SK-N-SH treated with all-trans-retinoic acid at 6 μM for 48 hours (cell line): ENCODE measurements around the gene YOD1.

Experiments
- ATAC-seq: fragments of 200-7000 bp; cut with Tn5 transposase; 3 replicates; pipeline ENCODE4 v1.9.1; 2020; ENCODE audit warnings: mild to moderate bottlenecking, moderate library complexity
- ARNTL ChIP-seq: fragments of 450-650 bp; formaldehyde crosslinking; IDR thresholded peaks from 2 replicates; pipeline ENCODE4 v1.5.0; 2020; ENCODE audit warnings: low read depth, mild to moderate bottlenecking, moderate library complexity, borderline replicate concordance
- BACH2 ChIP-seq: fragments of 250-450 bp; sonication (Bioruptor Pico); IDR thresholded peaks from 2 replicates; pipeline ENCODE4 v1.9.0; 2021; ENCODE audit warnings: mild to moderate bottlenecking, borderline replicate concordance
- CREB5 ChIP-seq: fragments of 250-450 bp; sonication (Bioruptor Pico); IDR thresholded peaks from 2 replicates; pipeline ENCODE4 v1.5.1; 2020; ENCODE audit warnings: low read depth, mild to moderate bottlenecking, moderate library complexity
- CSDC2 ChIP-seq: fragments of 250-450 bp; sonication (Bioruptor Pico); IDR thresholded peaks from 2 replicates; pipeline ENCODE4 v1.5.0; 2020; ENCODE audit warnings: mild to moderate bottlenecking, moderate library complexity
- CSRNP3 ChIP-seq: fragments of 250-450 bp; sonication (Bioruptor Pico); IDR thresholded peaks from 2 replicates; pipeline ENCODE4 v1.5.1; 2021; ENCODE audit warnings: mild to moderate bottlenecking, moderate library complexity
- ESRRG ChIP-seq: fragments of 250-450 bp; sonication (Bioruptor Pico); IDR thresholded peaks from 2 replicates; pipeline ENCODE4 v1.6.1; 2021; ENCODE audit warnings: mild to moderate bottlenecking
- ISL1 ChIP-seq: fragments of 250-450 bp; sonication (Bioruptor Pico); IDR thresholded peaks from 2 replicates; pipeline ENCODE4 v2.1.2; 2022; ENCODE audit warnings: mild to moderate bottlenecking, moderate library complexity
- OSR1 ChIP-seq: fragments of 250-450 bp; sonication (Bioruptor Pico); IDR thresholded peaks from 2 replicates; pipeline ENCODE4 v1.8.0; 2022; ENCODE audit warnings: moderate library complexity, mild to moderate bottlenecking, inconsistent platforms
- PATZ1 ChIP-seq: fragments of 250-450 bp; sonication (Bioruptor Pico); IDR thresholded peaks from 2 replicates; pipeline ENCODE4 v1.8.0; 2020; ENCODE audit warnings: mild to moderate bottlenecking, moderate library complexity, borderline replicate concordance
- POU6F1 ChIP-seq: fragments of 250-450 bp; sonication (Bioruptor Pico); IDR thresholded peaks from 2 replicates; pipeline ENCODE4 v1.8.0; 2021; ENCODE audit warnings: low read depth, mild to moderate bottlenecking, moderate library complexity, borderline replicate concordance
- PPARA ChIP-seq: fragments of 250-450 bp; sonication (Bioruptor Pico); IDR thresholded peaks from 2 replicates; pipeline ENCODE4 v1.5.0; 2020; ENCODE audit warnings: mild to moderate bottlenecking, borderline replicate concordance
- RARB ChIP-seq: fragments of 250-450 bp; sonication (Bioruptor Pico); IDR thresholded peaks from 2 replicates; pipeline ENCODE4 v1.8.0; 2021; ENCODE audit warnings: mild to moderate bottlenecking, moderate library complexity
- SNAI2 ChIP-seq: fragments of 250-450 bp; sonication (Bioruptor Pico); IDR thresholded peaks from 2 replicates; pipeline ENCODE4 v1.5.0; 2020; ENCODE audit warnings: mild to moderate bottlenecking, moderate library complexity
- TCF4 ChIP-seq: fragments of 250-450 bp; sonication (Bioruptor Pico); IDR thresholded peaks from 2 replicates; pipeline ENCODE4 v1.8.0; 2021; ENCODE audit warnings: mild to moderate bottlenecking, moderate library complexity, borderline replicate concordance
- TOX ChIP-seq: fragments of 250-450 bp; sonication (Bioruptor Pico); IDR thresholded peaks from 2 replicates; pipeline ENCODE4 v1.8.0; 2021; ENCODE audit warnings: mild to moderate bottlenecking, moderate library complexity, borderline replicate concordance
- TSHZ2 ChIP-seq: fragments of 250-450 bp; sonication (Bioruptor Pico); IDR thresholded peaks from 2 replicates; pipeline ENCODE4 v1.5.0; 2020; ENCODE audit warnings: mild to moderate bottlenecking, moderate library complexity
- ZC3H10 ChIP-seq: fragments of 250-450 bp; sonication (Bioruptor Pico); IDR thresholded peaks from 2 replicates; pipeline ENCODE4 v1.5.1; 2021; ENCODE audit warnings: mild to moderate bottlenecking, moderate library complexity
- ZFP3 ChIP-seq: fragments of 250-450 bp; sonication (Bioruptor Pico); IDR thresholded peaks from 2 replicates; pipeline ENCODE4 v1.5.0; 2020; ENCODE audit warnings: mild to moderate bottlenecking, moderate library complexity
- ZFP30 ChIP-seq: fragments of 450-650 bp; formaldehyde crosslinking; IDR thresholded peaks from 2 replicates; pipeline ENCODE4 v1.5.0; 2022; ENCODE audit warnings: mild to moderate bottlenecking, moderate library complexity
- ZNF70 ChIP-seq: fragments of 450-650 bp; formaldehyde crosslinking; IDR thresholded peaks from 2 replicates; pipeline ENCODE4 v1.5.0; 2020; ENCODE audit warnings: mild to moderate bottlenecking, moderate library complexity
- ZNF8 ChIP-seq: fragments of 450-650 bp; formaldehyde crosslinking; IDR thresholded peaks from 2 replicates; pipeline ENCODE4 v1.5.0; 2020; ENCODE audit warnings: mild to moderate bottlenecking, moderate library complexity

Gene YOD1

GRCh38 chr1:207050480-207051190 is 373 bp downstream of the YOD1 start:
- peak; percentile 80 for ATAC-seq
- TF ChIP-seq SNAI2 (CRISPR knock-in tag) = no peak
- TF ChIP-seq PATZ1 (CRISPR knock-in tag) = no peak
- no peak for TF ChIP-seq CSRNP3 (CRISPR knock-in tag)
- TF ChIP-seq ZFP30 (CRISPR knock-in tag) = no peak
- no peak for TF ChIP-seq ARNTL (CRISPR knock-in tag)
- TF ChIP-seq ZC3H10 = no peak
- TF ChIP-seq ZFP3 = no peak
- no peak for TF ChIP-seq TSHZ2 (CRISPR knock-in tag)
- no peak for TF ChIP-seq RARB
- TF ChIP-seq POU6F1 = no peak
- TF ChIP-seq TOX = no peak
- TF ChIP-seq BACH2 (CRISPR knock-in tag) = no peak
- TF ChIP-seq TCF4 (CRISPR knock-in tag) = no peak
- TF ChIP-seq CREB5 (CRISPR knock-in tag) = no peak
- no peak for TF ChIP-seq CSDC2 (CRISPR knock-in tag)
- no peak for TF ChIP-seq PPARA
- TF ChIP-seq ISL1 (CRISPR knock-in tag) = no peak
- no peak for TF ChIP-seq ZNF70 (CRISPR knock-in tag)
- TF ChIP-seq ZNF8 (CRISPR knock-in tag) = no peak

GRCh38 chr1:207049974-207050391 is 1.0 kb downstream of the YOD1 start:
- peak; percentile 60 for ATAC-seq
- TF ChIP-seq SNAI2 (CRISPR knock-in tag) = no peak
- 0 out of 2 replicates have a peak, but pooled peaks have one; percentile 1 for TF ChIP-seq ZC3H10

GRCh38 chr1:207049514-207049913 is 1.5 kb downstream of the YOD1 start:
- TF ChIP-seq TCF4 (CRISPR knock-in tag) = no peak
- no peak for TF ChIP-seq ZNF70 (CRISPR knock-in tag)
- TF ChIP-seq ESRRG (CRISPR knock-in tag) = no peak
- 0 out of 2 replicates have a peak, but pooled peaks have one; percentile 2 for TF ChIP-seq ZC3H10
- TF ChIP-seq OSR1 = no peak
- no peak for TF ChIP-seq ZFP30 (CRISPR knock-in tag)
- no peak for TF ChIP-seq RARB
- ATAC-seq = no peak
